Body of pancreas (tissue), 4 donors: Measurements from ENCODE around the gene SDHC.

Source experiments
- CTCF ChIP-seq, 7 experiments: fragments of 450-650 bp in 4 of 7; fragments of 200-600 bp in 3 of 7; sonication (generic) in 3 of 7; IDR thresholded peaks; one replicate each; pipeline ENCODE4 v1.5.1; 2016 to 2019; ENCODE audit warnings: antibody characterized with exemption in 7 of 7
- POLR2A ChIP-seq, 3 donors: fragments of 450-650 bp; IDR thresholded peaks; one replicate each; pipeline ENCODE4 v1.6.1; 2016; ENCODE audit warnings: antibody characterized with exemption in 3 of 3, mild to moderate bottlenecking in 2 of 3

GRCh38 chr1:161324020-161324419 is 9.8 kb downstream of the SDHC start:
- TF ChIP-seq CTCF (IDR thresholded peaks at IDR 0.05) = no peak
- TF ChIP-seq POLR2A (IDR thresholded peaks at IDR 0.05) = no peak
